Measurements from ENCODE around the gene COL8A1. TPM values are rescaled to one million over a fixed set of nuclear protein-coding genes. Genes with fewer than 3 reads are reported as not detected.

COL8A1 gene
- total RNA-seq, 1 experiment from 2014 or later = 112 TPM

GRCh38 chr3:99825004-99825640 is 186.7 kb downstream of the COL8A1 start:
- no TSS peak for BruUV-seq (replicated peaks)
- Mint-ChIP-seq H3K9me3 (ENCODE audit: unreplicated experiment) (no peaks in the 10 kb centered on the region), H3K27ac (ENCODE audit: low read depth, unreplicated experiment) (no peak overlapping the region), H3K36me3 (ENCODE audit: insufficient read depth, unreplicated experiment) (no peaks in the 10 kb centered on the region), H3K4me3 (ENCODE audit: unreplicated experiment) (peak overlapping the region; percentile 4), H3K27me3 (ENCODE audit: insufficient read depth, unreplicated experiment) (no peaks in the 10 kb centered on the region), H3K4me1 (ENCODE audit: insufficient read depth, unreplicated experiment) (peaks cover 18% of the 10 kb centered on the region)
- POLR2A ChIA-PET = interaction anchor here (0.7 to 3.9 kb wide), 4 partner anchors 10 to 594 kb away, joined by 3 to 27 read pairs (median 4); partner anchors contain the start of gene TBC1D23
- no peak for TF ChIP-seq CTCF (IDR thresholded peaks at IDR 0.05; ENCODE audit: unreplicated experiment)
- no peak for DNase-seq (ENCODE audit: unreplicated experiment)
- CTCF ChIA-PET = interaction anchor here (0.7 to 13.3 kb wide), 4 partner anchors 326 to 583 kb away, joined by 3 to 139 read pairs (median 3); no protein-coding TSS in a partner anchor
- intact Hi-C loops (cut with micrococcal nuclease) = no loop called here

DNA sequence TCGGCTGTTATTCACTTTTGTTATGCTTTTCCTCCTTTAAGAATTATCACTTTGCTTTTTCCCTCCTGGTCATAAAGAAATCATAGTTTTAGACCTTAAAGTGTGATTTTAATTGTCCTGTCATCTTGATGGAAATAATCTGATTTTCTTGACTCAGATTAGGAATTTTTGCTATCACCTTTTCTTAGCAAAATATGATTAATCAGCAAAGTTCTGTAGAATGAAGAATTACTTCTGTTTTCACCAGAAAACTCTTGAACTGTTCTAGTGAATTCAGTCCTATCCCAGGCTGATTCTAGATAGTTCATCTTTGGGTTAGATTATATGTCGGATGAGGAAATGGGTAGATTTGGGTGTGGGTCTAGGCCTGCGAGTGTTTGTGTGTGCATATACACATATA is 191.4 kb downstream of the COL8A1 start:
- intact Hi-C loops (cut with micrococcal nuclease) = no loop called here

DNA sequence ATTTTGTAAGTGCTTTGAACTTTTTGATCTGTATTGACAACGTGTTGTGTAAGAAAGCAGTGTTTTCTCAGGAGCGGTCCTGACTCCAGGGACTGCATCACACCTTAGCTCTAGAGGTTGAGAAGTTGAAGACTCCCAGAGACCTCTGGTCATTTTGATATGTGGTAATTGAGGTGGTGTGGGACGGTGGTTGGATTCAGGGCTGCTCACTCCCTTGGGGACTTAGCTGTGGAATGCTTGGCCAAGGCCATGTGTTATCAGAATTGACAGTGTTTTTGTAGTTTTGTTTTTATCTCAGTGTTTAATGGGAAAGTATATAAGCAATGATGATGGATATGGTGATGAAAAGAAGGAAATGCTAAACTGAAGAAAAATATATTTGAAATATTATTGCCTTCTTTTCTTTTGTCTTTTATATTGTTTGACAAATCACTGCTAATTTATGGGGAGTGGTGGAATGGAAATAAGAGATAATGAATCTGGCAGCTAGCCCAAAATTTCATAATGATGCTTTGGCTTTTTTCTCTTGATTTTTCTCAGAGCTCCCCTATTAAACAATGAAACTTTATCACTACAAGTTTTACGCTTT is 195.3 kb downstream of the COL8A1 start:
- intact Hi-C loops (cut with micrococcal nuclease) = no loop called here
- BruUV-seq (replicated peaks) = no TSS peak
- H3K4me1 Mint-ChIP-seq (ENCODE audit: insufficient read depth, unreplicated experiment) = peaks cover 5% of the 10 kb centered on the region
- CTCF ChIA-PET = interaction anchor here (0.5 to 13.3 kb wide), 18 partner anchors 8 to 756 kb away, joined by 3 to 139 read pairs (median 4); partner anchors contain the start of gene CMSS1
- TF ChIP-seq CTCF (IDR thresholded peaks at IDR 0.05; ENCODE audit: unreplicated experiment) = no peak
- H3K27ac Mint-ChIP-seq (ENCODE audit: low read depth, unreplicated experiment) = no peak overlapping the region
- no peak for DNase-seq (ENCODE audit: unreplicated experiment)
- H3K9me3 Mint-ChIP-seq (ENCODE audit: unreplicated experiment) = no peaks in the 10 kb centered on the region
- no peak overlapping the region for H3K4me3 Mint-ChIP-seq (ENCODE audit: unreplicated experiment)
- H3K36me3 Mint-ChIP-seq (ENCODE audit: insufficient read depth, unreplicated experiment) = no peaks in the 10 kb centered on the region
- H3K27me3 Mint-ChIP-seq (ENCODE audit: insufficient read depth, unreplicated experiment) = no peaks in the 10 kb centered on the region
- POLR2A ChIA-PET = interaction anchor here (0.6 to 2.6 kb wide), 5 partner anchors 13 to 568 kb away, joined by 3 to 10 read pairs (median 3); partner anchors contain the start of genes LNP1 and TBC1D23

More for the DNA sequence above, 191.4 kb downstream of the COL8A1 start:
- Mint-ChIP-seq H3K4me3 (ENCODE audit: unreplicated experiment) (no peak overlapping the region), H3K27ac (ENCODE audit: low read depth, unreplicated experiment) (no peak overlapping the region), H3K9me3 (ENCODE audit: unreplicated experiment) (no peaks in the 10 kb centered on the region), H3K4me1 (ENCODE audit: insufficient read depth, unreplicated experiment) (peaks cover 11% of the 10 kb centered on the region), H3K27me3 (ENCODE audit: insufficient read depth, unreplicated experiment) (no peaks in the 10 kb centered on the region), H3K36me3 (ENCODE audit: insufficient read depth, unreplicated experiment) (no peaks in the 10 kb centered on the region)
- BruUV-seq (replicated peaks) = no TSS peak
- ChIA-PET CTCF (interaction anchor here (0.6 to 13.3 kb wide), 5 partner anchors 14 to 1823 kb away, joined by 3 to 139 read pairs (median 4); no protein-coding TSS in a partner anchor), POLR2A (interaction anchor here (1.1 to 1.2 kb wide), 2 partner anchors 12 to 178 kb away, joined by 4 read pairs; partner anchors contain the start of gene CMSS1)
- TF ChIP-seq CTCF (IDR thresholded peaks at IDR 0.05; ENCODE audit: unreplicated experiment) = no peak
- no peak for DNase-seq (ENCODE audit: unreplicated experiment)
